SJCRH30 (cell line): Measurements from ENCODE around the gene CRTC2. TPM values are rescaled to one million over a fixed set of nuclear protein-coding genes. Genes with fewer than 3 reads are reported as not detected.
"Not testable (repeated sequence)": the region's sequence is repeated elsewhere in the genome, so short reads cannot be mapped to it uniquely, and the experiment has no call there.

Experiments used
- DNase-seq, 2 experiments: peaks; one replicate each; pipeline ENCODE4 v3.0.0-alpha.2; 2015 to 2020
- H3K27ac ChIP-seq: fragments of 250-450 bp; sonication (Bioruptor Pico); 2 replicates; pipeline ENCODE4 v1.5.1; 2020; ENCODE audit warnings: mild to moderate bottlenecking, moderate library complexity
- H3K27me3 ChIP-seq: fragments of 250-450 bp; sonication (Bioruptor Pico); 2 replicates; pipeline ENCODE4 v1.5.1; 2020; ENCODE audit warnings: mild to moderate bottlenecking, moderate library complexity
- H3K36me3 ChIP-seq: fragments of 250-450 bp; sonication (Bioruptor Pico); 2 replicates; pipeline ENCODE4 v1.5.1; 2020; ENCODE audit warnings: mild to moderate bottlenecking, moderate library complexity
- H3K4me1 ChIP-seq: fragments of 250-450 bp; sonication (Bioruptor Pico); 2 replicates; pipeline ENCODE4 v1.5.1; 2020; ENCODE audit warnings: mild to moderate bottlenecking, moderate library complexity
- H3K4me3 ChIP-seq: fragments of 250-450 bp; sonication (Bioruptor Pico); 2 replicates; pipeline ENCODE4 v1.5.1; 2020; ENCODE audit warnings: mild to moderate bottlenecking, moderate library complexity
- H3K9me3 ChIP-seq: fragments of 250-450 bp; sonication (Bioruptor Pico); replicated peaks from 2 replicates; pipeline ENCODE4 v1.5.1; 2020; ENCODE audit warnings: mild to moderate bottlenecking, moderate library complexity
- total RNA-seq: library from RNA; depleted of rRNA; stranded (reverse); fragments of >200 nt; shearing (Covaris generic); gene quantifications from 2 replicates; pipeline ENCODE4 v1.2.3, GENCODE V29; 2014

CRTC2 gene
- total RNA-seq, 1 experiment from 2014 or later: 13.4 TPM

DNA sequence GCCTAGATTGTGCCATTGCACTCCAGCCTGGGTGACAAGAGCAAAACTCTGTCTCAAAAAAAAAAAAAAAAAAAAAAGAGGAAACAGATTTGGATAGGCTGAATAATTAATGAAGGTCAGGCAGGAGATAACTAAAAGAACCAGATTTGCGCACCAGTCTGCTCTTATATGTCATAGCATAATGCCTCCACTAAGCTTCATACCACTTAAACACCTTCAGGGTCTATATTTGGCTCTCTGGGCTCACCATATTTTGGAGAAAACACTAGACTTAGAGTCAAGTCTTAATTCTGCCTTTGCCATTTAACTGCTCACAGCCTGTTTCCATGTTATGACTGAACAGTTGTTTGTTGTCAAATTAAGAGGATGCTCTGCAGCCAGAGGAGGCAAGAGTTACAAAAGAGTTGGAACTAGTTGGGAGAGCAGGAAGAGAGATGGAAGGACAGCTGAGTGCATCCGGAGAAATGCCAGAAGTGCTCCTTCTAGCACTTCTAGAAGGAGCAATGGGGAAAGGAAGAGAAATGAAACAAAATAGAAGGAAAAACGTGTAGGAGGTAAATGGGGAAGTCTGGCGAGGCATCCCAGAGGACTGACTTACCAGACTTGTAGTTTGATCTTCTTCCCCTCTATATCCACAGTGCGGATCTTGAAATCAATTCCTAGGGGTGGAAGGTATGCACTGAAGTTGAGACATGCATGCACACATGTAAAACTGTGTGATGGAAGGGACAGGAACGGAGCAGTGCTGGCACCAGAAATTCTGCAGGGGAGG, 25.9 kb upstream of the CRTC2 start:
- Histone ChIP-seq H3K9me3 (no peaks in the 10 kb centered on the region), H3K27ac (no peak overlapping the region), H3K4me1 (no peaks in the 10 kb centered on the region; the same call in none of the 2 replicates), H3K27me3 (no peaks in the 10 kb centered on the region), H3K4me3 (no peak overlapping the region), H3K36me3 (peaks cover 5% of the 10 kb centered on the region)
- no peak for DNase-seq

DNA sequence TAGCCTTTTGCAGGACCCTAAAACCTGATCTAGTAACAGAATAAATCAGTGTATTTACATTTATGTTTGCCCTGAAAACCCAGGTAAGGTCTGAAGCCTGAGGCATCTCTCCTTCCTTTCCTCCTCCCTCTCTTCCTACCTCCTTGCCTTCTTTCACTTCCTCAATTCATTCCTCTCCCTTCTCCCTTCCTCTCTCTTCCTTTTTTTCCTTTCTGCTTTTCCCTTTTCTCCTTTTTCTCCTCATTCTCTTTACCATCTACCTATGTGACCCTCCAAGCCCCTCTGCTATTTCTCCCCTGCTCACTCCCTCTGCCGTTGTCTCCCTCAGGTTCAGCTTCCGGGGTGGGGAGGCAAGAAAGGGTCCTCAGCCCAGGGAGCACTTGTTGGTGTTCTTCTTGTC, 23.3 kb upstream of the CRTC2 start:
- not testable (repeated sequence) for H3K27ac ChIP-seq, H3K36me3 ChIP-seq, H3K4me3 ChIP-seq, H3K4me1 ChIP-seq, DNase-seq, H3K9me3 ChIP-seq, H3K27me3 ChIP-seq

- peaks cover 17% of the 10 kb centered on the region for H3K36me3 ChIP-seq
- not testable (repeated sequence) for H3K27ac ChIP-seq, DNase-seq, H3K4me1 ChIP-seq, H3K4me3 ChIP-seq, H3K9me3 ChIP-seq, H3K27me3 ChIP-seq
These were observed 20.7 kb upstream of the CRTC2 start for GRCh38 chr1:153979091-153979490.

GRCh38 chr1:153978274-153978909, 20.0 kb upstream of the CRTC2 start:
- Histone ChIP-seq H3K4me1 (0 out of 2 replicates have a peak, but pooled peaks cover 5% of the 10 kb centered on the region), H3K27me3 (no peaks in the 10 kb centered on the region), H3K9me3 (no peaks in the 10 kb centered on the region), H3K27ac (peak overlapping the region; percentile 80; the same call in 1 of the 2 replicates), H3K4me3 (peak overlapping the region; percentile 97), H3K36me3 (peaks cover 20% of the 10 kb centered on the region)
- no peak for DNase-seq

DNA sequence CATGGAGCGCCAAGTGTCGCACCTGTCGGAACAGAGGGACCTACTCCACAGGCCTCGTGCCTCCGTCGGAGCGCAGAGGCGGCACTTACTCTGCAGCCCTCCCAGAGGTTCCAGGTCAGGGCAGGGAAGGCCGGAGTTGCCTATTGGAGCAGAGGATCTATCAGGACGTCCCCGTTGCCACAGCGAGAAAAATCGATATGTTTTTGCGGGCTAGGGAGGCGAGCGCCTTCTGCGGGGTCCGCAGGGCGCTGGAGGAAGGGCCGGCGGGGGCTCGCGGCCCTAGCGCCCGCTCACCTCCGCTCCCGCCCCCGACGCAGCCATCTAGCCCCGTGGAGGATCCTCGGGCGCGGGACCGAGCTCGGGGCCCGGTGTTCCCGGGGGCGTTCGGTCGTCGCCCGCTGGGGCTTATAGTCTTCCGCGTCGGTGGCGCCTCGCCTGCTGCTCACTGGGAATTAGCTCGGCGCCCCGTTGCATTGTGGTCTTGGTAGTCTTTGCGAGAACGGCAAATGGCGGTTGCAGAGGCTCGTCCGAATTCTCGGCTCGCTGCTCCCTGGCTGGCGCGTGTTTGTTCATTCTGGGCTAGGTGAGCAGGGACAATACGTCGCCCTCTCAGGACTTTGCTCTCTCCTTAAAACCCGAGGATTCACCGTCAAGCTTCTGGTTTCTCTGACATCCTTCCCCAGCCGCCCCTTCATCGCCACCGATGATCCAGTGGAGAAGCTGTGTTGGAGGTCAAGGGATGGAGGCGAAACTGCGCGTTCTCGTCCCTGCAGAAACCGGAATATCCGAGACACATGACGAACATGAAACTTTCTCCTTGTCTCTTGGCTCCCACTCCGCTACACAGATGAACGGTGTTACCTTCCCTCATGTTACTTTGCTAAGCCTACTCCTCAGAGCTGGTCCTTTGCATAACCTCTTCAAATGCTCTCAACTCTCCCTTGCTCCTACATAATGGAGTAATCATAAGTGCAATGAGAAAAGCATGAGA, 19.1 kb upstream of the CRTC2 start, which contains the start of gene JTB:
Gene JTB (minus strand): TSS at position 425 of the 991 bp plus-strand sequence. CDS start 422 bp downstream, at position 3.
- peak; percentile 81 to 85 for DNase-seq
- Histone ChIP-seq H3K27me3 (no peaks in the 10 kb centered on the region), H3K27ac (peak within 1 kb of the TSS; percentile 80), H3K36me3 (peaks cover 18% of the 10 kb centered on the region), H3K4me1 (0 out of 2 replicates have a peak, but pooled peaks cover 5% of the 10 kb centered on the region), H3K9me3 (no peaks in the 10 kb centered on the region), H3K4me3 (peak within 1 kb of the TSS; percentile 97)

DNA sequence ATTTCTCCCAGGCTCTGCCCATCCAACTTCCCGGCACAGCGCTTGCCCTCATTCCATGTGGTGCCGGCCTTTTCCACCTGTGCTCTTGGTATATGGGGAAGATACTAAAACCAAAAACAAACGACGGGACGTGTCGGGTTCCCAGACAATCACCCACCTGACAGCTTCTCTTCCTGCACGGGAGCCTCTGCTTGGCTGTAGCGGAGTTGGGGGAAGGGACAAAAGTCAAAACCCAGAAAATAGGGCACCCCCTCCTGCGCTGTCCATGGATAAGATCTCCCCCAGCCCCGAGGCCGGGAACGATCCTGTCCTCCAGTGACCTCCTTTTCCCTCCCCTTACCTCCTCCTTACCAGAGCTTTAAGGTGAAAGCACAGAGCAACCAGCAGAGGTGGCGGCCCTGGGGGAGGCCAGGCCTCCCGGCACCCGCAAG, 18.4 kb upstream of the CRTC2 start:
- peak overlapping the region; percentile 80 for H3K27ac ChIP-seq
- 0 out of 2 replicates have a peak, but pooled peaks cover 5% of the 10 kb centered on the region for H3K4me1 ChIP-seq
- H3K4me3 ChIP-seq: peak overlapping the region; percentile 97
- no peak for DNase-seq
- no peaks in the 10 kb centered on the region for H3K27me3 ChIP-seq
- peaks cover 18% of the 10 kb centered on the region for H3K36me3 ChIP-seq
- no peaks in the 10 kb centered on the region for H3K9me3 ChIP-seq

DNA sequence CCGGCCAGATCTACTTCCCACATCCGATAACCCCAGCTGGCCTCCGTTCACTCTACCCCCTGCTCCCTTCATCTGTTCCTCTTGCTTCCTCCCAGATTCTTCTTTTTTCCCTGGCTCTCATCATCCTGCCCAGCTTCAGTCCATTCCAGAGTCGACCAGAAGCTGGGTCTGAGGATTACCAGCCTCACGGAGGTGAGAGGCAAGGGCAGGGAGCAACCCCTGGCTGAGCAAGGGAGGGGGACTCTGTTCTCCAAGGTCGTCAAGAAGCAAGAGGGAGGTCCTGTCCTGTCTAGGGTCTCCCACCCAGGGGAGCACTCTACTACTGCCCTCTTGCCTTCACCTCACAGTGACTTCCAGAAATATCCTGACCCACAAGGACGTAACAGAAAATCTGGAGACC, 15.1 kb upstream of the CRTC2 start:
- H3K4me1 ChIP-seq: 0 out of 2 replicates have a peak, but pooled peaks cover 4% of the 10 kb centered on the region
- no peaks in the 10 kb centered on the region for H3K9me3 ChIP-seq
- DNase-seq: no peak
- no peaks in the 10 kb centered on the region for H3K27me3 ChIP-seq
- H3K27ac ChIP-seq: no peak overlapping the region
- H3K36me3 ChIP-seq: peaks cover 18% of the 10 kb centered on the region
- H3K4me3 ChIP-seq: no peak overlapping the region

- Histone ChIP-seq H3K27me3 (no peaks in the 10 kb centered on the region), H3K4me3 (no peak overlapping the region), H3K36me3 (peaks cover 18% of the 10 kb centered on the region), H3K4me1 (no peaks in the 10 kb centered on the region), H3K27ac (no peak overlapping the region), H3K9me3 (no peaks in the 10 kb centered on the region)
- no peak for DNase-seq
These were observed 14.7 kb upstream of the CRTC2 start for GRCh38 chr1:153973071-153973470.

DNA sequence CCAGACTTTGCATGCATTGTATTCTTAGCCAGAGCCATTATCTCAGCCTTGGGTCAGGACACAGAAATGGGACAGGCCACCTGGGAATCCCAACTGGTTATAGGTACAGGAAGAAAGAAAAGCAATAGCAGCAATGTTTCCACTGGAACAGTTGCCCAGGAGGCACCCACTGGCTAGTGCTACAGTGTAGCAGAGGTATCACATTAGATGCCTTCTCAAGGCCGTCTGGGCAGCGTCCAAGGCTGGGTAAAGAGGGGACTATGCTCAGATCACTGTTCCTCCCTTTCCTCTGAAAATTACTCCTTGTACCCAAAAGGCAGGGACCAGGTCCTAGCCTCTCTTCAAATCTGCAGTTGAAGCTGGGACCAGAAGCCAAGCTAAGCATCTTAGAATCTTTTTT, 11.9 kb upstream of the CRTC2 start:
- no peak overlapping the region for H3K27ac ChIP-seq
- DNase-seq: no peak
- H3K4me3 ChIP-seq: no peak overlapping the region
- H3K27me3 ChIP-seq: no peaks in the 10 kb centered on the region
- no peaks in the 10 kb centered on the region for H3K4me1 ChIP-seq
- H3K9me3 ChIP-seq: no peaks in the 10 kb centered on the region
- H3K36me3 ChIP-seq: peaks cover 14% of the 10 kb centered on the region

GRCh38 chr1:153968972-153969371, 10.6 kb upstream of the CRTC2 start:
- Histone ChIP-seq H3K27ac (no peak overlapping the region), H3K9me3 (no peaks in the 10 kb centered on the region), H3K36me3 (0 out of 2 replicates have a peak, but pooled peaks cover 5% of the 10 kb centered on the region)

DNA sequence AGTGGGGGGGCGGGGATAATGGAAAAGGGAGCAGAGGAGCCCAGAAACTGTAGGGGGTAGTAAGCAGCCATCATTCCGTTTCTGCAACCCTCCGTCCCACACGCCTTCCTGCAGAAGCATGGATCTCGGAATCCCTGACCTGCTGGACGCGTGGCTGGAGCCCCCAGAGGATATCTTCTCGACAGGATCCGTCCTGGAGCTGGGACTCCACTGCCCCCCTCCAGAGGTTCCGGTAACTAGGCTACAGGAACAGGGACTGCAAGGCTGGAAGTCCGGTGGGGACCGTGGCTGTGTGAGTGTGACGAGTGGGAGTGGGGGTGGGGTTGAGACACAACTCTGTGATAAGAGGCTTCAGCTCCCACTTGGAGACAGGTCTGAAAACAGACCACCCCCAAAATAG, 10.0 kb upstream of the CRTC2 start:
- Histone ChIP-seq H3K27ac (no peak overlapping the region), H3K4me3 (peak overlapping the region; percentile 64)
- DNase-seq: no peak

More at GRCh38 chr1:153968972-153969371, 10.6 kb upstream of the CRTC2 start:
- H3K27me3 ChIP-seq: no peaks in the 10 kb centered on the region
- no peaks in the 10 kb centered on the region for H3K4me1 ChIP-seq
- H3K4me3 ChIP-seq: no peak overlapping the region
- DNase-seq: no peak

GRCh38 chr1:153968000-153968363, 9.6 kb upstream of the CRTC2 start:
- no peaks in the 10 kb centered on the region for H3K27me3 ChIP-seq

More for the DNA sequence above, 10.0 kb upstream of the CRTC2 start:
- no peaks in the 10 kb centered on the region for H3K27me3 ChIP-seq
- no peaks in the 10 kb centered on the region for H3K4me1 ChIP-seq
- H3K36me3 ChIP-seq: no peaks in the 10 kb centered on the region
- H3K9me3 ChIP-seq: no peaks in the 10 kb centered on the region

GRCh38 chr1:153967107-153967999, 8.9 kb upstream of the CRTC2 start, which contains the start of gene CREB3L4:
CREB3L4 (plus strand) TSS chr1:153967902; CDS start chr1:153968526, 624 bp downstream.
- no peaks in the 10 kb centered on the region for H3K9me3 ChIP-seq
- DNase-seq: peak; percentile 95 to 97
- H3K27ac ChIP-seq: peak within 1 kb of the TSS; percentile 79
- no peaks in the 10 kb centered on the region for H3K36me3 ChIP-seq
- H3K4me1 ChIP-seq: no peaks in the 10 kb centered on the region; the same call in 1 of the 2 replicates
- H3K27me3 ChIP-seq: no peaks in the 10 kb centered on the region
- H3K4me3 ChIP-seq: peak within 1 kb of the TSS; percentile 64

More at GRCh38 chr1:153968000-153968363, 9.6 kb upstream of the CRTC2 start:
- H3K27ac ChIP-seq: peak overlapping the region; percentile 79
- DNase-seq: no peak
- H3K4me3 ChIP-seq: peak overlapping the region; percentile 64
- no peaks in the 10 kb centered on the region for H3K4me1 ChIP-seq
- H3K9me3 ChIP-seq: no peaks in the 10 kb centered on the region
- no peaks in the 10 kb centered on the region for H3K36me3 ChIP-seq
